GM10248 (cell line): ENCODE measurements around the gene SLFN14.

Experiments
- CTCF ChIA-PET: fragments of 300-600 bp; sonication (Branson Sonifier 250); formaldehyde crosslinking; extraction: SDS; loops from one replicate; lab custom pipeline; 2021; ENCODE audit warnings: antibody characterized with exemption; lab: Yijun Ruan, JAX
- POLR2A ChIA-PET: fragments of 350-650 bp; sonication (Branson Sonifier 250); formaldehyde crosslinking; extraction: SDS; loops from one replicate; lab custom pipeline; 2020; ENCODE audit warnings: antibody characterized with exemption; lab: Yijun Ruan, JAX
- DNase-seq: peaks from one replicate; pipeline ENCODE4 v3.0.0; 2012; ENCODE audit errors: extremely low spot score
- CTCF ChIP-seq: IDR thresholded peaks from 2 replicates; pipeline ENCODE4 v1.5.1; 2012; ENCODE audit warnings: mild to moderate bottlenecking, low read depth; ENCODE audit errors: extremely low read depth, missing control alignments, control extremely low read depth

SLFN14 gene

GRCh38 chr17:35560703-35561102, at the start of gene SLFN14:
Gene SLFN14, minus strand, starts transcription at chr17:35560819. Its CDS starts 2,757 bp downstream, at chr17:35558062.
- TF ChIP-seq CTCF: no peak
- ChIA-PET POLR2A (no interaction called here), CTCF (interaction anchor here (1.0 to 1.9 kb wide), 4 partner anchors 8 to 248 kb away, joined by 3 to 4 read pairs (median 4); partner anchors contain the start of gene SLFN12L)
- DNase-seq: no peak

- ChIA-PET POLR2A (no interaction called here), CTCF (no interaction called here)
- no peak for TF ChIP-seq CTCF
These were observed 49.2 kb upstream of the SLFN14 start for GRCh38 chr17:35609831-35610230.

GRCh38 chr17:35607239-35607847, 46.7 kb upstream of the SLFN14 start:
- no peak for DNase-seq
- TF ChIP-seq CTCF: no peak
- CTCF ChIA-PET: interaction anchor here (0.7 to 1.9 kb wide), 8 partner anchors 8 to 157 kb away, joined by 3 to 9 read pairs (median 3); partner anchors contain the start of gene PEX12

More at GRCh38 chr17:35609831-35610230, 49.2 kb upstream of the SLFN14 start:
- DNase-seq: no peak

GRCh38 chr17:35605678-35606077, 45.1 kb upstream of the SLFN14 start:
- CTCF ChIA-PET: interaction anchor here (1.1 to 5.2 kb wide), 4 partner anchors 9 to 142 kb away, joined by 3 to 29 read pairs (median 4); no protein-coding TSS in a partner anchor
- no peak for DNase-seq
- POLR2A ChIA-PET: interaction anchor here (0.6 kb wide), 1 partner anchor 30 kb away, joined by 9 read pairs; no protein-coding TSS in a partner anchor
- TF ChIP-seq CTCF: no peak

More at GRCh38 chr17:35607239-35607847, 46.7 kb upstream of the SLFN14 start:
- POLR2A ChIA-PET: interaction anchor here (0.7 kb wide), 2 partner anchors 29 to 160 kb away, joined by 3 to 4 read pairs; partner anchors contain the start of gene PEX12

- POLR2A ChIA-PET: no interaction called here
- no peak for TF ChIP-seq CTCF
- DNase-seq: no peak
- CTCF ChIA-PET: interaction anchor here (0.6 to 5.2 kb wide), 6 partner anchors 8 to 15 kb away, joined by 3 to 29 read pairs (median 8); no protein-coding TSS in a partner anchor
These were observed 43.1 kb upstream of the SLFN14 start for GRCh38 chr17:35603674-35604073.

GRCh38 chr17:35597604-35598003, 37.0 kb upstream of the SLFN14 start:
- POLR2A ChIA-PET: no interaction called here
- no peak for DNase-seq
- no peak for TF ChIP-seq CTCF
- CTCF ChIA-PET: interaction anchor here (1.0 to 1.7 kb wide), 4 partner anchors 9 to 22 kb away, joined by 3 to 4 read pairs (median 3); no protein-coding TSS in a partner anchor
